GM18868 (cell line): Measurements from ENCODE around the gene PHF2.

Experiments used
- ATAC-seq: cut with Tn5 transposase; IDR thresholded peaks from one replicate; pipeline ENCODE4 v1.9.1; 2021; ENCODE audit warnings: mild to moderate bottlenecking, moderate library complexity; ENCODE audit not compliant: unreplicated experiment

The PHF2 gene

DNA sequence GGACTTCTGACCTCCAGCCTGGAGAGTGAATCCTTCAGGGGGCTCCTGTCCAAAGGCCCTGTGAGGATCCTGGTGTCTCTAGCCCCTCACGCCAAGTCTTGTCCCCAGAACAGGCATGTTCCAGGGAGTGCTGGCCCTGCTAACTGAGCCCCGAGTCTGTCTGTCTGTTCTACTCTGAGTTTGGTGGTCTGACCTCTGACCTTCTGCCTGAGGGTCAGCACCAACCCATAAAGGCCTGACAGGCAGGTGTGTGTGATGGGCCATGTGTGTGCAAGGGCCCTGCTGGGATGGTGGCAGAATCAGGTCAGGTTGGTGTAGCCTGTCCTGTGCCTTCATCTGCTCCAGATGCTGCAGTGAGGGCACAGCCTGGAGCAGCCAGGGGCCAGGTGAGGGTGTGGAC, 46.3 kb downstream of the PHF2 start:
- ATAC-seq: no peak

DNA sequence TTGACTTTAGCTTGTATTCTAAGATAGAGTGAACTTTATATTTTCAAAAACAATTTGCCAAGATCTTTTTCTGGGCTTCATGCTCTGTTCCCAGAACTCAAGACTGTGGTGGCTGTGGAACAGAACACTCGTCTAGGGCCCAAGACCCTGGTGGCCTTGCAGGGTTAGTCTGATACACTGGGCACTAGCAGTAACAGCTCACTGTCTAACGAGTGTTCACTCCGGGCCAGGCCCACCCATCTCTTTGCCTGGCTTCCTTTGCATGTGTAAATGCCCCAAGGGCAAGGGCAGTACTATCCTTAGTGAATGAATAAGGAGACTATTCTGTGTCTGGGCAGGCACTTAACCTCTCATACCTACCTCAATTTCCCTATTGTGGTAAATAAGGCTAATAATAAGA, 47.4 kb downstream of the PHF2 start:
- no peak for ATAC-seq

DNA sequence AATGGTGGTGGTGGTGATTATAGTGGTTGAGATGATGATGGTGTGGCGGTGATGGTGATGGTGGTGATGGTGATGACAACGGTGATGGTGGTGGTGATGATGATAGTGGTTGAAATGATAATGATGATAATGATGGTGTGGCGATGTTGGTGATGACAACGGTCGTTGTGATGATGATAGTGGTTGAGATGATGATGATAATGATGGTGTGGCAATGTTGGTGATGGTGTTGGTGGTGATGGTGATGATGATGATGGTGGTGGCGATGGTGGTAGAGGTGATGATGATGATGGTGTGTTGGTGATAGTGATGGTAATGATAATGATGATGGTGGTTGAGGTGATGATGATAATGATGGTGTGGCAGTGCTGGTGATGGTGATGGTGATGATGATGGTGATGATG, 48.0 kb downstream of the PHF2 start:
- no peak for ATAC-seq

DNA sequence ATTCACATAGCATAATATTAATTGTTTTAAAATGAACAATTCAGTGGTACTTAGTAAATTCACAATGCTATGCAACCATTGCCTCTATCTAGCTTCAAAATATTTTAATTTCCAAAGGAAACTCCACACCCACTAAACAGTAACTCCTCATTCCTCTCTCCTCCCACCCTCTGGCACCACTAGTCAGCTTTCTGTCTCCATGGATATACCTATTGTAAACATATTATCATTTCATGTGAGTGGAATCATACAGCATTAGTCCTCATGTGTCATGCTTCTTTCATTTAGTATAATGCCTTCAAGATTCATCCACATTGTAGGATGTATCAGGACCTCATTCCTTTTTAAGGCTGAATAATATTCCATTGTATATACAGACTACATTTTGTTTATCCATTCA, 48.6 kb downstream of the PHF2 start:
- no peak for ATAC-seq

DNA sequence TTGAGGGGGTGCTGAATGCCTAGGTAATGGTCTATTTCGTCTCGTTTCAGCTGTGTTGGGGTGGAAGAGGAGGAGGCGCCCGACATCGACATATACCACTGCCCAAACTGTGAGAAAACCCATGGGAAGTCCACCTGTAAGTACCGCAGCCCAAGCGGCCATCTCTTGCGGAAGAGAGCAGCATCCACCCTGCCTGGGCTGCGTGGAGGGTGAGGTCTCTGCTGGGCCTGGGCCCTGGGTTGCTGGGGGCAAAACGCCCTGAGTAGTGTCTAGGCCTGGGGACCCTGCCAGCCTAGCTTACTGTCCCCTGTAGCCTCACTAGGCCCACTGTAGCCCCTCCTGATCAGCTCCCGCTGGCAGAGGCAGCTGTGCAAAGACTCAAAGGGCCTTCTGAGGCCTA, 53.5 kb downstream of the PHF2 start:
- ATAC-seq: no peak

DNA sequence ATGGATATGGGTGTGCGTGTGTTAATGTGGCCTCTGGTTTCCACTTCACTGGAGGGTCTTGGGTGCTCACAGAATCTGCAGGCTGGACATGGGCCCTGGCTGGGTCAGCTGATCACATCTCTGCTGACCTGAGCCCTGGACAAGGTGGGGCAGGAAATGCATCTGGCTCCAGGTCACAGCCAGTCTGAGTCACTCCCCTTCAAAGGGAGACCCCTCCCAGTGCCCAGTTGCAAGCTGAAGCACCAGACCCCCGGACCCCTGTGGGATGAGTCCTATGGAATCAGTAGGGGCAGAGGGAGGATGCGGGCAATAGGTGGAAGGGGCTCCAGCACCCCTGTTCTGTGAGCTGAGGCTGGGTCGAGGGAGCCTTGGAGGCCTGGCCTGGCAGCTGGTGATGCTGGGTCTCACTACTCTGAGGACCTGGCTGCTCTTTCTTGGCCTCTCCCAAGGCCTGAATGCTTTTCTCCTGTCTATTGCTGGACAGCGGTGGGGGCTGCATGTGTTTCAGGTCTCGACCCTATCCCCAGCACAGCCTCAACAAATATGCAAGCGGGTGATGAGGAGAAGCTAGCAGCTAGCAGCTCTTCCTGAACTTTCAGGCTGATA, 54.5 kb downstream of the PHF2 start:
- ATAC-seq: no peak

DNA sequence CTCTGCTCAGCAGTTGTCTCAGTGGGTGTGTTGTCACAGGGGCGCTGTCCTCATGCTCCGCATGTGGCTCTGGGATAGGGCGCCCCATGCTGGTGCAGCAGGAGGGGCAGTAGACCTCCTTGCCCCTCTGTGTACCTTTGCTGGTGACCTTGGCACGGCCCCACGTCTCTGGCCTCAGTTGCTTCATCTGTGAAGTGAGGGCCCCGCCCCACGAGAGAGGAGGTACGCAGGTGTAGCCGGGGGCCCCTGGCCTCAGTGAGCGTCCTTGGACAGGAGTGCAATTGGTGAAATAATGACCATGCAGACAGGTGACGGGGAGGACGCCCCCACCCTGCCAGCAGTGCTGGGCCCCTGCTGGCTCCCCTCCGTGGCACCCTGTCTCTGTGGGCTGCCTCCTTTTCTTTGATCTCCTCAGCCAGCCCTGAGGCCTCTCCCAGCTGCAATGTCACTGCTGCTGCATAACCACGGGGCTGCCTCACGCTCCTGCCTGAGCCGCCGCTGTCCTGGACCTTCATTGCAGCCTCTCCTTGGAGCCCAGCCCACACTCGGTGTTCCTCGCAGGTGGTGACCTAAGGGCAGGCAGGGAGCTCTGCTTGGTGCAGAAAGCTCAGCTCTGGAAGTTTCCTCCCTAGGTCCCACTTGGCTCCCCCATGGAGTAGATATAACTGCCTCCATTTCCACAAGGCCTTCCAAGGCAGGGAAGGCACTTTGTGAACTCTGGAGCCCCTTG, 57.3 kb downstream of the PHF2 start:
- ATAC-seq: no peak

DNA sequence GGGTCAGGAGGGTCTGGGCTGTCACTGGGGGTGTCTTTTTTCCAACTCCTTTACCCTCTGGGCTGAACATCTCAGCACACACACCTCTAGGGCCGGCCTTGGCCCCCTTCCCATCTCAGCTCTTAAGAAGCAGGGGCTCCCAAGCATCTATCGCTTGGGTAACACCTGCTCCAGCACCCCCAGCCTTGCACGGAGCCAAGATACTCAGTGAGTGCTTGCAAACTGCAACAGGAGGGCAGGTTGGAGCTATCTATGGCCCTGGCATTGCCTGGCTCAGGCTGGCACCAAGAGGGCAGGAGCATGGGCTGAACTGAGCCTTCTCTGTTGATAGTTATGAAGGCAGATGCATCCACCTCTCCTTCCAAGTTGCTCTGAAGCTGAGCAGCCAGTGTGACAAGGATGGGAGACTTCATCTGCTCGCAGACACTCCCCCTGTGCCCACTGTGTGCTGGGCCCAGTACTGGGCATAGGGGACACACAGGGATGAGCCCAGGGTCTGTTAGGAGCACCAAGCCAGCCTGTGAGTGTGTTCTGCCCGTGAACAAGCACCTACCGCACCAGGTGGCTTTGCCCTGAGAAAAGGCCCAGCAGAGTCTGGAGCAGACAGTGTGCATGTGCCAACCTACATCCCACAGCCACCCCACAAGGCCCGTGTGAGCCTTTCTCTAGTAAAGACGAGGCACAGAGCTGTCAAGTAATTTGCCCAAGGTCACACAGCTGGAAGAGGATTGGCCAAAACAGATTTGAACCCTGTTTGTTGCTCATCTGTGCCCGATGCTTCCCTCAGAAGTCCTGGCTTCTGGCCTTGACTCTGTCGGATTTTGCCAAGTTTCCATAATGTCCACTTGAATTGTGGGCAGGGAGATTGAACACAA, 58.2 kb downstream of the PHF2 start:
- ATAC-seq: no peak

DNA sequence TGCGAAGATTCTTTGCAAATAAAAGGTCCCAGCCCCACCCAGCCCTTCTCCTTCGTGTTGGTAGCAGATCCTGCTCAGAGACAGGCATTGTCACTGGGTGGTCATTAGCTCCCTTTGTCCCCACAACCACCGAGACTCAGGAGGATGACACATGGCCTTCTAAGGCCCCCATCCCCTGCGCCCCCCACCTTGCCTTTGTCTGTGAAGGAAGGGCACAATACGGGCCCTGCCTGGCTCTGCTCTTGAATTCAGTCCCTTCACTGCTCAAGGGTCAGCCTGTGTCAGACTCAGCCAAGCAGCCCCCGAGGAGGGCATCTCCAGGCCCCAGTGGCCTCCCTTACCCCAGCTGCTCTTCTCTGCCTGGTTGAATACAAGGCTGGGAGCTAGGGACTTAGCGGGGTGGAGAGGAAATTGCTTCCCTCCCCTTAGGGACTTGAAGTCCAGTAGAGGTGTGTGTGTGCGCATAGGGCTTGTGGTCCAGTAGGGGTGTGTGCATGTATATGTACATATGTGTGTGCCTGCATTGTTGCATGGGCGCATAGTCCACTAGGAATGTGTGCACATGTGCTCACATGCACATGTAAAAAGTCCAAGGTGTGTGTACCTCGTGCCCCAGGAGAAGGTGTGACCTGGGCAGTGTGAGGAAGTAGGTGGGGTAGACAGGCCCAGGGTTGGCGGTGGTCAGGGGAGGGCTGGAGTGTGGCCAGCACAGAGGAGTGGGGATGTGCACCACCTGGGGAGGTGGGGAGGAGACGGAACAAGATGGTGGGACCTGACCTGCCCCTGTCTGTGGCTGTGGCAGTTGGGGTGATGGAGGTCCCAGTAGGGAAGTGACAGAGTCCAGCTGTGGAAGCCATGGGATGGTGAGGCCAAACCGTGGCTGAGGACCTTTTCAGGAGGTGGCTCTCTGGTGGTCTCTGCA, 59.1 kb downstream of the PHF2 start:
- ATAC-seq: no peak

DNA sequence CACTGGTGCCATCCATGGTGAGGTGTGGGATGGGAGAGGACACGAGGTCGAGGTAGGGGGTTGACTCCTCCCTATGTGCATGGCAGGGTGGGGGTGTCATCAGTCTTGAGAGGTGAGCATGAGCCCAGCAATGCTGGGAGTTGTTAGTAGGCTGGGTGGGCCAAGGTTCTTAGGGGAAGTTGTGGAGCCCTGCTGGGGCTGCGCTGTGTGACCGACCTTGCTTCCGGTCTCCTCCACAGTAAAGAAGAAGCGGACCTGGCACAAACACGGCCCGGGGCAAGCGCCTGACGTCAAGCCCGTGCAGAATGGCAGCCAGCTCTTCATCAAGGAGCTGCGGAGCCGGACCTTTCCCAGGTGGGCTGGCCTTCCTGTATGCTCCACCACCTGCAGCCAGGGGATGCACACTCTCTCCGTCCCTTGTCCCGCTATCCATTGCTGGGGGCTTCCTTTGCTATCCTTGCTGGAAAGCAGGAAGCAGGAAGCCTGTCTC, 59.8 kb downstream of the PHF2 start:
- no peak for ATAC-seq

DNA sequence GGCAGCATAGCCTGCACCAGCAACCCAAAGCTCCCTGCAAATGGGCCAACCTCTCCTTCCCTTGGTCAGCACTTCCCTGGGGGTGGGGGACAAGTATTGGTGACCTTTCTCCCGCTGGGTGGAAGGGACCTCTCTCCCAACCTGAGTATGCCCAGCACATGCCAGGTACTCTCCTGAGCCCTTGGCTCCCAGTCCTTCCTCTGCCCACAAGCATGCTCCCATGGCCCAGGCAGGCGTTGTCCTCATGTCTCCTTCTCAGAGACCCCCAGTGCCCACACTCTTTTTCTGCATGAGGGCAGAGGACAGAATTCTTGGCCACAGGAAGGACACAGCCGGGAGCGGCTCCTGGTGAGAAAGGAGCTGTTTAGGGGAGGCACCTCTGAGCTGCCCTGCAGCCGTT, 60.3 kb downstream of the PHF2 start:
- no peak for ATAC-seq

DNA sequence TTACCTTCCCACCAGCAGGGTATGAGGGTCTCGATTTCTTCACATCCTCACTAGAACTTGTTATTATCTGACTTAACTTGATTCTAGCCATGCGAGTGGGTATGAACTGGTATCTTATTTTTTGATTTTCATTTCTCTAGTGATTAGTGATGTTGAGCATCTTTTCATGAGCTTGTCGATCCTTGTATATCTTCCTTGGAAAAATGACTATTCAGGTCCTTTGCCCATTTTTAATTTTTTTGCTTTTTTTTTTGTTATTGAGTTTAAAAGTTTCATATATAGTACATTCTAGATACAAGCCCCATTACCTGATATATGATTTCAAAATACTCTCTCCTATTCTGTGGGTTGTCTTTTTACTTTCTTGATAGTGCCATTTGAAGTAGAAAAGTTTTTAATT, 61.5 kb downstream of the PHF2 start:
- no peak for ATAC-seq

DNA sequence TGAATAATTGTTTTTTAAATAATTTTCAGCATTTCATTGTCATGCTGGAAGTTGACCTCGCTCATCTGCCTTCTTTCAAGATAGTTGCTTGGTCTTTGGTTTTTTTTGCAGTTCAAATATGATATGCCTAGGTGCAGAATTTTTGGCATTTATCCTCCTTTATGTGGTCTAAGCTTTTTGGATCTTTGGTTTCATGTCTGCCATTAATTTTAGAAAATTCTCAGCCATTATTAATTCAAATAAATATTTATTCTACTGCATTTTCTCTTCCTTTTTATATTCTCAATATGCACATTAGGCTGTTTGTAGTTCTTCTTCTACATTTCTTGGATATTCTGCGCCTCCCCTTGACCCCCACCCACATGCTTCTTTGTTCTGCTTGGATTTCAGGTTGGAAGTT, 63.6 kb downstream of the PHF2 start:
- ATAC-seq: no peak

DNA sequence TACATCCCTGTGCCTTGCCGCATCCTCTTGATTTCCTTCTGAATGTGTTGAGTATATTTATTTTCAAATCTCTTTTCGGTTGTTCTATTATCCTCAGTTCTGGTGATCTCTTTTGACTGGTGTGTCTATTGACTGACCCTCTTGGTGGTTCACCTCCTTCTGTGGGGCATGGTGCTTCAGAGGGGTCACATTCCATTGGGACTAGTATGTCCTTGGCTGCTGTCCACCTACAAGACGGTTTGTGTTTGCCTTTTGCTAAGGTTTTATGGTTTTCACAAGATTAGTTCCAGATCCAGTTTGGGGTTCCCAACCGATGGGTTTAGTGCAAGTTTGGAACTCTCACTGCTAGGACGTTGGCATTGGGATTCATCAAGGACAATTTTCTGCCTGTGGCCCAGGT, 66.6 kb downstream of the PHF2 start:
- no peak for ATAC-seq

DNA sequence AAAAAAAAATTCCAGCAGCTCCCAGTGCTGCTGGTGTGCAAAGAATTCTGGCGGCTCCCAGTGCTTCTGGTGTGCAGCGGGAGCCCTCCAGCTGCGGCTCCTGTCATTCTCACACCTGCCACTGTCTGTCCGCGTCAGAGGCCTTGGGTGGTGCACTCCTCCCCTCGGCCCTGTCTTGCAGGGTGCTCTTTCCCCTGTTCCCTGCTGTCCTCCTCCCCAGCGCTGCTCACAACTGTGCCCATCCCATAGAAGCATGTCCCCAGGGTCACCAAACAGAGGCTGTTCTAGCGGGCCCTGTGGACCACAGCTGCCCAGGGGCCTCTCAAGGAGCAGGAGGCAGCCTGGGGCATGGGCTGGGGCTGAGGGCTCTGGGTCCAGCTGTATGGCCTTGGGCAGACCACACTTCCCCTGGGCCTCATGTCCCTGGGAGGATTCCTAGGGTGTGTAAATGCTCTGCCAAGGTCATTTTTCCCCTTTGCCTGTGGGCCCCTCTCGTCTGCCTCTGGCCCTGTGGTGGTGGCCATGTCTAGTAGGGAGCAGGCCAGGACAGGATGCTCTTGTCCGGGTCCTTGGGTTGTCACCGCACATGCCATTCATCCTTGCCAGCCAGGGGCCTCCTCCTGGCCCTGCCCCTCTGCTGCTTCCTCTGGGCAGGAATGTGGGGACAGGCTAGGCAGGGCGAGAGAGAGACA, 68.2 kb downstream of the PHF2 start:
- no peak for ATAC-seq

DNA sequence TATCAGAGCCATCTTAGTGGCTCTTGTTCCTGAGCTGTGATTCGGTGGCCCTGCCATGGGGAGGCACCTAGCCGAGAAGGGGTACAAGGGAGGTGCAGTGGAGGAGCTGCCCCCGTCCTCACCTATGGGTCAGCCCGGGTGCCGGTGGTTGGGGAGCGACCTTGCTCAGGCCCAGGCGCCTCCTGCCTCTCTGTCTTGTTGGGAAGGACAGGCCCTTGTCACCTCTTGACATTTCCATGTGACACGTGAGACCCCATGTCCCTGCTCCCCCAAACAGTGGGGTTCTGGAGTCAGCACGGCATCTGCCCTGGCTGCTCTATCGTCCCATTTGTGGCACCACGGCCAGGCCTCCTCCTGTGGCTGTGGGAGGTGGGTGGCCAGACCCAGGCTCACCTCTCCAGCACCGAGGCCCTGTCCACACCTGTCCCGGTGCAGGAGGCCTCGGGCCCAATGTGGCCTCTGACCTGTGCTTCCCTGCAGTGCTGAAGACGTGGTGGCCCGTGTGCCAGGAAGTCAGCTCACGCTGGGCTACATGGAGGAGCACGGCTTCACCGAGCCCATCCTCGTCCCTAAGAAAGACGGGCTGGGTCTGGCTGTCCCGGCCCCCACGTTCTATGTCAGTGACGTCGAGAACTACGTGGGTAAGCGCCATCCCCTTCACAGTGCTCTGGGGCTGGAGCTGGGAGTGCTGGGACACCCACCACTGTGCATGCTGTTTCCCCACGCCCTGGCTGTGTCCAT, 68.9 kb downstream of the PHF2 start:
- no peak for ATAC-seq

DNA sequence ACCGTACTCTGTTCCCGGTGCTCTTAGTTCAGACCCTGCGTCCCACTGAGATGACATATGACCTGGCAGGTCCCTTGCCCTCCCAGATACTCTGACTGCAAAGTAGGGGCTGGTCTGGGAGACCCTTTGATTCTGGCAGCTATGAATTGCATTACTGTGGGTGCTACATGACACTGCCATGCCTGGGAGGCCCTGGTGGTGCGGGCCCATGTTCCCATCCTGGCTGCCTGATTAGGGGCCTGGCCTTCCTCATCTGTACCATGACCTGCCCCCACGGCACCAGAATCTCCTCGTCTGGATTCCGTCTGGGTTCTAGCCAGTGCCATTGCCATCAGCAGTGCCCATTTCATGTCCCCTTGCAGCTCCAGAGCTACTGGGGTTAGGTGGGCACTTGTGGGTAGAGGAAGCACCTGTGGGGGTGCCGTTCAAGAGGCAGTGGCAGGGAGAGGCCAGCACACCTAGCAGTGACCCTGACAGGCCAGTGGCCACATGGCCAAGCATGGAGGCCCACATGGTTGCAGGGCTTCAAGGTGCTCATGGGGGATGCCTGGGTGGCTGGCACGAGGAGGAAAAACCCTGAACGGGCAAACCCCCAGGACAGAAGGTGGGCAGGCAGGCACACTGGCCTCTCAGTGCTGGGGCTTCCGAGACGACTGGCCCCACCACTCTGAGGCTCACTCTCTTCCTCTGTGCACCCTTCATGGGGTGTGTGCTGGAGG, 69.7 kb downstream of the PHF2 start:
- ATAC-seq: no peak

DNA sequence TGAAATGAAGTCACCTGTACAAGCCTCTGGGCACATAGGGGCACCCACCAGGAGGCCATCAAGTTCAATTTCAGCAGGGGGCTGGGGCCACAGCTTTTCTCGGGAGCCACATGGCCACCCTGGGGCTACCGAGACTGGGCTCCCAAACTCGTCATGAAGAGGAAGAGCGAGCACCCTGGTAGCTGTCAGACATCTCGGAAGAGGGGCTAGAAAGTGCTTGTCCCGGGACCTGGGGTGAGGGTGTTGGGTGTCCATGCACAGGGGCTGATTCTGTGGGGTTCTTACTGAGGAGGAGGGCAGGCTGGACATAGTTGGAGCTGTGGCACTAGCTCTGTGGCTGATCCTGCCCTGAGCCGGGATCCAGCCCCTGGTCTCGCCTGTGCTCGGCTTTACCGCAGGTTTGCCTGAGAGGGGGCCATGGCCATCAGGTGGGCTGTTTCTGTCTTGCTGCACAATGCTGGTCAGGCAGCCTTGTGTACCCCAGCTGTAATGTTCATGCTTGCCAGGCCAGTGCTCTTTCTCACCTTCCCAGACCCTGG, 70.3 kb downstream of the PHF2 start:
- ATAC-seq: no peak

DNA sequence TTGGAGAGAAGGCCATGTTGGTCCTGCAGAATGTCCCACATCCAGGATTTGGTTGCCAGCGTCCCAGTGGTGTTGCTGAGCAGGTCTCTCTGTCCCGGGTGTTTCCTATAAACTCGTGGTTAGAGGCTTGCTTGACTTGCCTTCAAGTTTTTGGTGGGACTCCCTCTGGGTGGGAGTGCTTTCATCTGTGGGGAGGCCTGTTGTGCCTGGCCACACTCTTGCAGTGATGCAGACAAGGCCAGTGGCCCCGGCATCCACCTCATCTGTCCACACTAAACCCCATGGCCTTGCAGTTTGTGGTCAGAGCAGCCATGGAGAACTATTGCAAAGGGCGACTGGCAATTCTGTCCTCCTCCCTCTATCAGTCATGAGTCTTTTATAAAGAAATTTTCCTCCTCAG, 71.8 kb downstream of the PHF2 start:
- no peak for ATAC-seq
